Left ventricle myocardium inferior (tissue), 1 donor: ENCODE results near the gene PACS1. TPM values are rescaled to one million over a fixed set of nuclear protein-coding genes. Genes with fewer than 3 reads are reported as not detected.

Experiments used
- DNase-seq: peaks from one replicate; pipeline ENCODE4 v3.0.0-alpha.2; 2020
- H3K27ac ChIP-seq: fragments of 200-600 bp; replicated peaks from 2 replicates; pipeline ENCODE4 v1.8.0; 2021
- H3K27me3 ChIP-seq: fragments of 200-600 bp; 2 replicates; pipeline ENCODE4 v1.8.0; 2021; ENCODE audit warnings: low read depth
- H3K36me3 ChIP-seq: fragments of 200-600 bp; 2 replicates; pipeline ENCODE4 v1.8.0; 2021
- H3K4me1 ChIP-seq: fragments of 200-600 bp; 2 replicates; pipeline ENCODE4 v1.8.0; 2021
- H3K4me3 ChIP-seq: fragments of 200-600 bp; 2 replicates; pipeline ENCODE4 v1.8.0; 2021; ENCODE audit warnings: mild to moderate bottlenecking, moderate library complexity
- H3K9me3 ChIP-seq: fragments of 200-600 bp; replicated peaks from 2 replicates; pipeline ENCODE4 v1.8.0; 2021
- intact Hi-C: fragments of 100-400 bp; cut with micrococcal nuclease; formaldehyde crosslinking; loops from one replicate; pipeline ENCODE4 v1.11.0; 2022
- total RNA-seq: library from RNA; stranded (reverse); fragmentation: NEBNext Ultra II Directional; extraction: Animal tissue kit (Norgen Biotek cat#: 25700); gene quantifications from one replicate; pipeline ENCODE4 v1.2.1, GENCODE V29; 2021
- TF ChIP-seq, protein P1 (sequence below): fragments of 200-600 bp; IDR thresholded peaks from 2 replicates; pipeline ENCODE4 v1.8.0; 2021; ENCODE audit warnings: antibody characterized with exemption, mild to moderate bottlenecking, borderline replicate concordance
- donor health status: DM: no; HTN: yes; CAD: no; lungs with severe emphysema.

PACS1 gene
- total RNA-seq, 1 donor from 2014 or later: 54.9 TPM

DNA sequence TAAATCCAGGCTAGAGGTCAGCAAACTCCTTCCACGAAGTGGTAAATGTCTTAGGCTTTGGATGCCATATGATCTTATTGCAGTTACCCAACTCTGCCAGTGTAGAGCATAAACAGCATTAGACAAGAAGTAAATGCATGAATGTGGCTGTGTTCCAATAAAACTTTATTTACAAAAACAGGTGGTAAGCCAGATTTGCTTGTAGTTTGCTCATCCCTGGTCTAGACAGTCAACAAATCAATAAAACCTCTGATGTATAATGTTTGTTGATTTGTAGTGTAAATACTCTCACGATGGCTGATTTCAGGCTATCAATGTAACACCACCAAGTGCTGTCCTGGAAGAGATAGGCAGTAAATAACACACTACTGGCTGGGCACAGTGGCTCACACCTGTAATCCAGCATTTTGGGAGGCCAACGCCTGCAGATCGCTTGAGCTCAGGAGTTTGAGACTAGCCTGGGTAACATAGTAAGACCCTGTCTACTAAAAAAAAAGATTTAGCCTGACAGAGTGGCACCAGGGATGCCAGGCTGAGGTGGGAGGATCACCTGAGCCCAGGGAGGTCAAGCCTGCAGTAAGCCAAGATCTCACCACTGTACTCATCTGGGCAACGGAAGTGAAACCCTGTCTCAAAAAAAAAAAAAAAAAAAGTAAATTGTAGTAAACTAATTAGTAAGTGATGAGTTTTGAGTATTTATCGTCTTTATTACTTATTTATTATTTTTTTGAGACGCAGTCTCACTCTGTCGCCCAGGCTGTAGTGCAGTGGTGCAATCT, 36.9 kb upstream of the PACS1 start:
- H3K36me3 ChIP-seq: no peaks in the 10 kb centered on the region
- no peaks in the 10 kb centered on the region for H3K9me3 ChIP-seq
- H3K27me3 ChIP-seq: peaks cover 4% of the 10 kb centered on the region
- no peak for DNase-seq
- H3K27ac ChIP-seq: no peak overlapping the region
- intact Hi-C loops: no loop called here
- H3K4me1 ChIP-seq: peaks cover 5% of the 10 kb centered on the region
- no peak overlapping the region for H3K4me3 ChIP-seq
- TF ChIP-seq, protein P1, sequence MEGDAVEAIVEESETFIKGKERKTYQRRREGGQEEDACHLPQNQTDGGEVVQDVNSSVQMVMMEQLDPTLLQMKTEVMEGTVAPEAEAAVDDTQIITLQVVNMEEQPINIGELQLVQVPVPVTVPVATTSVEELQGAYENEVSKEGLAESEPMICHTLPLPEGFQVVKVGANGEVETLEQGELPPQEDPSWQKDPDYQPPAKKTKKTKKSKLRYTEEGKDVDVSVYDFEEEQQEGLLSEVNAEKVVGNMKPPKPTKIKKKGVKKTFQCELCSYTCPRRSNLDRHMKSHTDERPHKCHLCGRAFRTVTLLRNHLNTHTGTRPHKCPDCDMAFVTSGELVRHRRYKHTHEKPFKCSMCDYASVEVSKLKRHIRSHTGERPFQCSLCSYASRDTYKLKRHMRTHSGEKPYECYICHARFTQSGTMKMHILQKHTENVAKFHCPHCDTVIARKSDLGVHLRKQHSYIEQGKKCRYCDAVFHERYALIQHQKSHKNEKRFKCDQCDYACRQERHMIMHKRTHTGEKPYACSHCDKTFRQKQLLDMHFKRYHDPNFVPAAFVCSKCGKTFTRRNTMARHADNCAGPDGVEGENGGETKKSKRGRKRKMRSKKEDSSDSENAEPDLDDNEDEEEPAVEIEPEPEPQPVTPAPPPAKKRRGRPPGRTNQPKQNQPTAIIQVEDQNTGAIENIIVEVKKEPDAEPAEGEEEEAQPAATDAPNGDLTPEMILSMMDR: no peak

- no peak overlapping the region for H3K27ac ChIP-seq
- intact Hi-C loops: no loop called here
- H3K9me3 ChIP-seq: no peaks in the 10 kb centered on the region
- TF ChIP-seq, protein P1: no peak
- H3K4me1 ChIP-seq: peaks cover 5% of the 10 kb centered on the region
- no peaks in the 10 kb centered on the region for H3K36me3 ChIP-seq
- no peak overlapping the region for H3K4me3 ChIP-seq
- DNase-seq: no peak
- H3K27me3 ChIP-seq: peaks cover 4% of the 10 kb centered on the region
These were observed 34.3 kb upstream of the PACS1 start for GRCh38 chr11:66035653-66036333.

- Histone ChIP-seq H3K36me3 (no peaks in the 10 kb centered on the region), H3K4me1 (peaks cover 5% of the 10 kb centered on the region), H3K9me3 (no peaks in the 10 kb centered on the region), H3K27ac (no peak overlapping the region), H3K27me3 (peaks cover 4% of the 10 kb centered on the region), H3K4me3 (no peak overlapping the region)
- DNase-seq: no peak
- TF ChIP-seq, protein P1: no peak
- intact Hi-C loops: no loop called here
These were observed 33.8 kb upstream of the PACS1 start for GRCh38 chr11:66036334-66036710.

- intact Hi-C loops: no loop called here
- TF ChIP-seq, protein P1: no peak
- H3K27me3 ChIP-seq: peaks cover 4% of the 10 kb centered on the region
- H3K4me3 ChIP-seq: no peak overlapping the region
- no peaks in the 10 kb centered on the region for H3K36me3 ChIP-seq
- no peak for DNase-seq
- H3K4me1 ChIP-seq: peaks cover 5% of the 10 kb centered on the region
- H3K27ac ChIP-seq: no peak overlapping the region
- H3K9me3 ChIP-seq: no peaks in the 10 kb centered on the region
These were observed 32.7 kb upstream of the PACS1 start for GRCh38 chr11:66037327-66037726.

DNA sequence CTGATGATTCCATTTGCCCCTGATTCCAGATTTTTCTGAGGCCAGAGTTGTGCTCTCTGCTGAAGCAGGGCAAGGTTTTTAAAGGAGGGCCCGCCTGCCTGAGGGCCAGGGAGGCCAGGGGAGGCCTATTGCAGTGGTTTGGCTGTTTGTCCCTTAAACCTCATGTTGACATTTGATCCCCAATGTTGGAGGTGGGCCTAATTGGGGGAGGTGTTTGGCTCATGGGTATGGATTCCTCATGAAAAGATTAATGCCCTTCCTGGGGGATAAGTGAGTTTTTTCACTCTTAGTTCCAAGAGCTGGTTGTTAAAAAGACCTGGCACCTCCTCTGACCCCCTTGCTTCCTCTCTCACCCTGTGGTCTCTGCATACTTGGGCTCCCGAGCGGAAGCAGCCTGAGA, 30.3 kb upstream of the PACS1 start:
- peaks cover 5% of the 10 kb centered on the region for H3K4me1 ChIP-seq
- no peak overlapping the region for H3K27ac ChIP-seq
- intact Hi-C loops: no loop called here
- H3K27me3 ChIP-seq: peaks cover 4% of the 10 kb centered on the region
- H3K9me3 ChIP-seq: no peaks in the 10 kb centered on the region
- H3K36me3 ChIP-seq: no peaks in the 10 kb centered on the region
- no peak for DNase-seq
- no peak overlapping the region for H3K4me3 ChIP-seq
- TF ChIP-seq, protein P1: no peak
